HepG2 (cell line): ENCODE results near the gene ZFP36L2. TPM values are rescaled to one million over a fixed set of nuclear protein-coding genes. Genes with fewer than 3 reads are reported as not detected.

Experiments used
- AHDC1 ChIP-seq: sonication (generic); formaldehyde crosslinking; IDR thresholded peaks from 2 replicates; pipeline ENCODE4 v1.5.1; 2020; ENCODE audit warnings: mild to moderate bottlenecking, missing genetic modification reagents, borderline replicate concordance
- ARHGAP35 ChIP-seq: sonication (generic); formaldehyde crosslinking; IDR thresholded peaks from 2 replicates; pipeline ENCODE4 v1.9.0; 2022; ENCODE audit warnings: mild to moderate bottlenecking, inconsistent platforms, moderate library complexity, missing genetic modification reagents, borderline replicate concordance
- CREB1 ChIP-seq, 2 experiments: fragments of 450-650 bp in 1 of 2; IDR thresholded peaks; 2 replicates each; pipeline ENCODE4 v1.6.1; 2016 to 2017; ENCODE audit warnings: control low read depth in 1 of 2, mild to moderate bottlenecking in 1 of 2, missing compliant biosample characterization in 1 of 2, missing genetic modification characterization in 1 of 2
- EHMT2 ChIP-seq: fragments of 200-600 bp; sonication (generic); IDR thresholded peaks from 2 replicates; pipeline ENCODE4 v1.7.0; 2017; ENCODE audit warnings: antibody characterized with exemption, low read depth, low read length, borderline replicate concordance
- HIVEP1 ChIP-seq: sonication (generic); formaldehyde crosslinking; IDR thresholded peaks from 2 replicates; pipeline ENCODE4 v1.4.0; 2020; ENCODE audit warnings: mild to moderate bottlenecking, missing genetic modification reagents
- KDM6A ChIP-seq: IDR thresholded peaks from 2 replicates; pipeline ENCODE4 v1.6.1; 2016; ENCODE audit warnings: low read depth
- MIXL1 ChIP-seq: IDR thresholded peaks from 2 replicates; pipeline ENCODE4 v1.6.1; 2016
- NFE2L2 ChIP-seq: fragments of 150-350 bp; IDR thresholded peaks from 2 replicates; pipeline ENCODE4 v1.6.1; 2014; ENCODE audit warnings: low read length
- RFXANK ChIP-seq: IDR thresholded peaks from 2 replicates; pipeline ENCODE4 v1.6.1; 2016
- SYNCRIP ChIP-seq: fragments of 200-400 bp; formaldehyde crosslinking; IDR thresholded peaks from 2 replicates; pipeline ENCODE4 v1.6.1; 2018; ENCODE audit warnings: mild to moderate bottlenecking, low read depth, low read length; ENCODE audit not compliant: insufficient read depth
- WIZ ChIP-seq: sonication (generic); formaldehyde crosslinking; IDR thresholded peaks from 2 replicates; pipeline ENCODE4 v1.5.1; 2020; ENCODE audit warnings: mild to moderate bottlenecking, missing genetic modification reagents
- ZBTB20 ChIP-seq: sonication (generic); formaldehyde crosslinking; IDR thresholded peaks from 2 replicates; pipeline ENCODE4 v1.8.1; 2023; ENCODE audit warnings: missing genetic modification reagents, low read depth, mild to moderate bottlenecking, borderline replicate concordance
- ZFP82 ChIP-seq: sonication (generic); formaldehyde crosslinking; IDR thresholded peaks from 2 replicates; pipeline ENCODE4 v1.5.1; 2020; ENCODE audit warnings: mild to moderate bottlenecking, missing genetic modification reagents, borderline replicate concordance
- ZNF256 ChIP-seq: sonication (generic); formaldehyde crosslinking; conservative IDR thresholded peaks from 2 replicates; pipeline ENCODE4 v1.4.0; 2020; ENCODE audit warnings: missing genetic modification reagents
- ZNF558 ChIP-seq: sonication (generic); formaldehyde crosslinking; IDR thresholded peaks from 2 replicates; pipeline ENCODE4 v1.9.0; 2022; ENCODE audit warnings: mild to moderate bottlenecking, missing genetic modification reagents, borderline replicate concordance
- ZNF597 ChIP-seq: sonication (generic); formaldehyde crosslinking; IDR thresholded peaks from 2 replicates; pipeline ENCODE4 v1.5.0; 2020; ENCODE audit warnings: missing genetic modification reagents
- ZNF598 ChIP-seq: sonication (generic); formaldehyde crosslinking; IDR thresholded peaks from 2 replicates; pipeline ENCODE4 v1.5.1; 2020; ENCODE audit warnings: mild to moderate bottlenecking, missing genetic modification reagents, borderline replicate concordance
- polyA plus RNA-seq, 8 experiments: library from polyadenylated mRNA; depleted of rRNA in 3 of 8; stranded (reverse) in 7 of 8; unstranded in 1 of 8; fragments of >200 nt; fragmentation: Illumina TruSeq in 4 of 8; extraction: Trizol in 4 of 8; gene quantifications; 2 replicates each; pipeline versions ENCODE4 v1.2.1 to v1.2.3, GENCODE V29; 2011 to 2016; ENCODE audit warnings: low read depth in 4 of 8, missing spikeins in 1 of 8, mixed read lengths in 1 of 8; ENCODE audit not compliant: insufficient read depth in 1 of 8
- total RNA-seq, 5 experiments: library from RNA; depleted of rRNA; stranded (reverse); fragments of >200 nt; fragmentation: Illumina TruSeq; extraction: Trizol; gene quantifications; 2 replicates each; pipeline ENCODE4 v1.2.3, GENCODE V29; 2016; ENCODE audit warnings: low read depth in 1 of 5

ZFP36L2 gene
- total and polyA plus RNA-seq, 2 of the 13 experiments (the other 11 are each of a cell fraction or from before 2014, with no cell fraction given): 11.2 to 21.8 TPM

DNA sequence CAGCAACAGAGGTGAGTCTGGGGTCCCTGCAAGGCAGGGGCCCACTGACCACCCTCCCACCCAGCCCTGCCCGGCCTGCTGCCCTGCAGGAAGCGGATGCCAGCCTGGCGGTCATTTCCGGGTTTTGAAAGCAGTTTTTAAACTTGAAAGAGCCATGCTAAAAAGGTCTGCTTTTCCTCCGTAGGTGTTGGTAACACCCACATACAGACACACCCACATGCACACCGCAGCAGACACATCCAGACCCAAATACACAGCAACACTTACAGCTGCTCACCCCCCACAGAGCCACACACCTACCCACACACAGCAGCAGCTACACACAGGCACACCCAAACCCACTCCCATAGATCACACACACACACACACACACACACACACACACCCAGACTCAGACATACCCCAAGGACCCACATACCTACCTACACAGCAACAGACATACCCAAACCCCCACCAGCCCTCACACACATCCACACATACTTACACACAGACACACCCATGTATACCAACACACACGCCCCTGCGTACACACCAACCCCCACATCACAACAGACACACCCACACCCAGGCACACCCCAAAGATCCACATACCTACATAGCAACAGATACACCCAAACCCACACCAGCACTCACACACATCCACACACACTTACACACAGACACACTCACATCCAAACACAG, 7.6 kb downstream of the ZFP36L2 start (continued):
- TF ChIP-seq EHMT2 (no peak), HIVEP1 (CRISPR knock-in tag) (no peak), ZBTB20 (CRISPR knock-in tag) (no peak), WIZ (0 out of 2 replicates have a peak, but pooled peaks have one; percentile 33), KDM6A (no peak), MIXL1 (no peak), RFXANK (CRISPR knock-in tag) (no peak), CREB1 (IDR thresholded peaks at IDR 0.05) (no peak), CREB1 (CRISPR knock-in tag; IDR thresholded peaks at IDR 0.05) (no peak), ARHGAP35 (CRISPR knock-in tag) (no peak), ZNF598 (CRISPR knock-in tag) (no peak), ZFP82 (CRISPR knock-in tag) (no peak), SYNCRIP (no peak), ZNF256 (no peak), NFE2L2 (no peak), ZNF558 (CRISPR knock-in tag) (no peak), ZNF597 (CRISPR knock-in tag) (no peak), AHDC1 (CRISPR knock-in tag) (no peak)
